ENCODE data around the gene CAPN10.

Gene CAPN10

GRCh38 chr2:240638512-240639160 lies 52.1 kb downstream of the CAPN10 start:
- no peak for DNase-seq (ENCODE audit: low read depth)

GRCh38 chr2:240639566-240639965 lies 53.0 kb downstream of the CAPN10 start:
- no peak for DNase-seq (ENCODE audit: low read depth)

DNA sequence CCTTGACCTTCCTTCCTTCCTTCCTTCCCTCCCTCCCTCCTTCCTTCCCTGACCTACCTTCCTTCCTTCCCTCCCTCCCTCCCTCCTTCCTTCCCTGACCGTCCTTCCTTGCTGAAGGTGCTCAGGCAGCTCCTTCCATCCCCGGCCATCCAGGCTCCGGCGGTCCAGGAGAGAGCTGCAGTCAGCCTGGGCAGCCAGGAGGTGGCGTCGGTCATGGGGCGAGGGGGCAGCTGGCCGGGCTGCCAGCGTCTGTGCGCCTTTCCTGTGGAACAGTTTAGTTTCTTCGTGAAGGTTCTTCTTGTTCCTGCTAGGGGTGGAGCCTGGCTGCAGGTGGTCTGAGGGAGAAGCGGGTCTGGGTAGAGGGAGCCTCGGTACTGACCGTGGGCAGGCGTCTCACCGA lies 54.4 kb downstream of the CAPN10 start:
- no peak for DNase-seq (ENCODE audit: low read depth)

GRCh38 chr2:240642061-240642805 lies 55.7 kb downstream of the CAPN10 start:
- no peak for DNase-seq (ENCODE audit: low read depth)

DNA sequence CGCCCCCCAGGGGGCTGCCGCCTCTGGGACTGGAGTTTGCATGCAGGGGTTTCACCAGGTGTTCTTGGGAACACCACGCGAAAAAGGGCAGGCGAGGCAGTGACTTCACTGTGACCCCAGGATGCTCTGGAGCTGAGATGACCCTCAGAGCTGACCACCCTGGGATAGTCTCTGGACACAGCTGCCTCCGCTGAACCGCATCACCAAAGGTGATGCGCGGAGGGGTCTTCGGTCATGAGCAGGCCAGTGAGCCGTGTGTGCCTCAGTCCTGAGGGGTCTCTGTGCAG lies 56.2 kb downstream of the CAPN10 start:
- DNase-seq (ENCODE audit: low read depth): no peak

- no peak for DNase-seq (ENCODE audit: low read depth)
These were observed 56.7 kb downstream of the CAPN10 start for GRCh38 chr2:240643093-240643810.

- no peak for DNase-seq (ENCODE audit: low read depth)
These were observed 57.2 kb downstream of the CAPN10 start for GRCh38 chr2:240643811-240644150.

- DNase-seq (ENCODE audit: low read depth): no peak
These were observed 57.7 kb downstream of the CAPN10 start for GRCh38 chr2:240644171-240644651.

DNA sequence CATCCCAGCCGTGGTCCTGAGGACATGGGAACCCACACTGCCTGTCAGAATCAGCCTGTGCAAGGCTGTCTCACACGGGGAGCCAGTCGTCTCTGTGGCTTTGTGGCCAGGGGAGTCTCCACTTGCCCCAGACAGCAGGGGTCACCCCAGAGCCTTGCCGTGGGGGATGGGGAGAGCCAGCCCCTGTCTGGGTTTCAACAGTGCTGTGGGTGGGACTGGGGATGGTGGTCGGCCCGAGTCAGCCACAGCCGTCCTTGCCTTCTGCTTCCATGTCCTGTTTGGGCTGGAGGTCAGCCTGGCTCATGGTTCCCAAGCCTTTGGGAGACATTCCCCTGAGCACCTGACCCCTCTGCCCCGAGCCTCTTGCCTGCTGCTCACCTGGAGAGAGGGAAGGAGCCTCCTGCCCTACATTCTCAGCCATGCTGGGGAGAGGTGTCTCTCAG lies 58.3 kb downstream of the CAPN10 start:
- no peak for DNase-seq (ENCODE audit: low read depth)

GRCh38 chr2:240645346-240645745 lies 58.8 kb downstream of the CAPN10 start:
- no peak for DNase-seq (ENCODE audit: low read depth)

DNA sequence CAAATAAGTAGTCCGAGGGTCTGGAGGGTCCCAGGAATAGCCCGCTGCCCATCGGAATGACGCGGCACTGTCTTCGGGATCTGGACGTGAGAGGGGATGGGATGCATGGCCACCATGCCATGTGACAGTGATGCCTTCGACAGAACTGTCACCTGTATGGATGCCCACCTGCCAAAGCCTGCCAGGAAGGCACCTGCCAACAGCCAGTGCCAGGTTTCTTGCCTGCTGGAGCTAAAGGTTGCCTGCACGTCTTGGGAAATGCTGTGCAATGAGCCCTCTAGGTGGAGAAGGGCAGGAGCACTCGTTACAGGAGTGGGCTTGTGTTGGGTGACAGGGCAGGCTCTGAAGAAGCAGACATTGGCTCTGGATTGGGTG lies 59.3 kb downstream of the CAPN10 start:
- no peak for DNase-seq (ENCODE audit: low read depth)

- no peak for DNase-seq (ENCODE audit: low read depth)
These were observed 59.8 kb downstream of the CAPN10 start for GRCh38 chr2:240646176-240646899.

DNA sequence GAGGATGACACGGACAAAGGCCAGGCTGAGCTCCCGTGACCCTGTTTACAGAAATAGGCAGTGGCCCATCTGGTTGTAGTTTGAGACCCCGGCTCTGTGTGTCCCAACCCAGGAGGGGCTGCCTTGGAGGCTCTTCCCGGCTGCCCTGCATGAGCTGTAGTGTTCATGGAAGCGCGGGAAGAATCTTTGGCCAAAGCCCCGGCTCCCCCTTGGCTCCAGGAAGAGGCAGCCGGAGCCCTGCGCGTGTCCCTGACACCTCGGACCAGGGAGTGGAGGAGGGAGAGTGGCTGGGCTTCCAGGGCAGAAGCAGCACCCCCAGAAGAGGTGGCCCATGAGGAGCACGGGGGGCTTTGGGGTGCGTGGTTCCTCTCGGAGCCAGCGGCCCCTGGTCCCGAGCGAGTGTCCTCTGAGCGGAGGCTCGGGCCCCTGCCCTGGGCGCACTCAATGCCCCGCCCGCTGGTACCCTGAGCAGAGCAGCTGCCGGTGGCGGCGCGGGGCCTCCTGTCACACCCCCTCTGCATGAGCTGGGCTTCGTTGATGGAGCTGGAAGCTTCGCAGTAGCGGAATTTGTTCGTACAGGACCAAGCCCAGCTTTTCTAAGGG lies 60.5 kb downstream of the CAPN10 start:
- DNase-seq (ENCODE audit: low read depth): no peak

- no peak for DNase-seq (ENCODE audit: low read depth)
These were observed 61.1 kb downstream of the CAPN10 start for GRCh38 chr2:240647503-240648154.

- no peak for DNase-seq (ENCODE audit: low read depth)
These were observed 61.7 kb downstream of the CAPN10 start for GRCh38 chr2:240648155-240648649.

Data from stimulated activated CD8-positive, alpha-beta memory T cell treated with anti-CD3 and anti-CD28 coated beads, Interleukin-4, amount 100 ng/mL, for 24 hours (primary cell).